ENCODE measurements around the gene AACS. TPM values are rescaled to one million over a fixed set of nuclear protein-coding genes. Genes with fewer than 3 reads are reported as not detected.

AACS gene
- total RNA-seq, 1 experiment from 2014 or later = 52.8 TPM

- no TSS peak for BruUV-seq (replicated peaks)
- H3K27ac Mint-ChIP-seq (ENCODE audit: low read depth, unreplicated experiment) = no peak overlapping the region
- no peaks in the 10 kb centered on the region for H3K4me1 Mint-ChIP-seq (ENCODE audit: insufficient read depth, unreplicated experiment)
- no peaks in the 10 kb centered on the region for H3K27me3 Mint-ChIP-seq (ENCODE audit: insufficient read depth, unreplicated experiment)
- H3K4me3 Mint-ChIP-seq (ENCODE audit: unreplicated experiment) = no peak overlapping the region
- TF ChIP-seq CTCF (IDR thresholded peaks at IDR 0.05; ENCODE audit: unreplicated experiment) = no peak
- POLR2A ChIA-PET = no interaction called here
- CTCF ChIA-PET = interaction anchor here (0.9 kb wide), 1 partner anchor 966 kb away, joined by 3 read pairs; no protein-coding TSS in a partner anchor
- DNase-seq (ENCODE audit: unreplicated experiment) = no peak
- H3K36me3 Mint-ChIP-seq (ENCODE audit: insufficient read depth, unreplicated experiment) = no peaks in the 10 kb centered on the region
- peaks cover 2% of the 10 kb centered on the region for H3K9me3 Mint-ChIP-seq (ENCODE audit: unreplicated experiment)
- intact Hi-C loops (cut with micrococcal nuclease) = no loop called here
Observed at GRCh38 chr12:125152463-125152862, 87.2 kb downstream of the AACS start.

GRCh38 chr12:125155366-125155765, 90.1 kb downstream of the AACS start:
- DNase-seq (ENCODE audit: unreplicated experiment) = no peak
- POLR2A ChIA-PET = no interaction called here
- intact Hi-C loops (cut with micrococcal nuclease) = no loop called here
- H3K36me3 Mint-ChIP-seq (ENCODE audit: insufficient read depth, unreplicated experiment) = no peaks in the 10 kb centered on the region
- no peaks in the 10 kb centered on the region for H3K4me1 Mint-ChIP-seq (ENCODE audit: insufficient read depth, unreplicated experiment)
- CTCF ChIA-PET = interaction anchor here (0.6 to 0.7 kb wide), 2 partner anchors 39 to 1720 kb away, joined by 4 to 5 read pairs; no protein-coding TSS in a partner anchor
- no peak for TF ChIP-seq CTCF (IDR thresholded peaks at IDR 0.05; ENCODE audit: unreplicated experiment)
- no peak overlapping the region for H3K27ac Mint-ChIP-seq (ENCODE audit: low read depth, unreplicated experiment)
- H3K4me3 Mint-ChIP-seq (ENCODE audit: unreplicated experiment) = no peak overlapping the region
- peaks cover 7% of the 10 kb centered on the region for H3K9me3 Mint-ChIP-seq (ENCODE audit: unreplicated experiment)
- BruUV-seq (replicated peaks) = no TSS peak
- no peaks in the 10 kb centered on the region for H3K27me3 Mint-ChIP-seq (ENCODE audit: insufficient read depth, unreplicated experiment)

- TF ChIP-seq CTCF (IDR thresholded peaks at IDR 0.05; ENCODE audit: unreplicated experiment) = no peak
- CTCF ChIA-PET = no interaction called here
- no TSS peak for BruUV-seq (replicated peaks)
Observed at GRCh38 chr12:125157177-125157576, 91.9 kb downstream of the AACS start.

GRCh38 chr12:125159702-125160101, 94.5 kb downstream of the AACS start:
- POLR2A ChIA-PET = no interaction called here
- H3K4me3 Mint-ChIP-seq (ENCODE audit: unreplicated experiment) = no peak overlapping the region
- intact Hi-C loops (cut with micrococcal nuclease) = no loop called here
- peaks cover 7% of the 10 kb centered on the region for H3K9me3 Mint-ChIP-seq (ENCODE audit: unreplicated experiment)
- H3K27me3 Mint-ChIP-seq (ENCODE audit: insufficient read depth, unreplicated experiment) = peaks cover 14% of the 10 kb centered on the region
- TF ChIP-seq CTCF (IDR thresholded peaks at IDR 0.05; ENCODE audit: unreplicated experiment) = no peak
- no peak for DNase-seq (ENCODE audit: unreplicated experiment)
- H3K4me1 Mint-ChIP-seq (ENCODE audit: insufficient read depth, unreplicated experiment) = peaks cover 7% of the 10 kb centered on the region
- no peaks in the 10 kb centered on the region for H3K36me3 Mint-ChIP-seq (ENCODE audit: insufficient read depth, unreplicated experiment)
- CTCF ChIA-PET = interaction anchor here (1.2 to 2.0 kb wide), 2 partner anchors 23 to 243 kb away, joined by 3 to 7 read pairs; no protein-coding TSS in a partner anchor
- BruUV-seq (replicated peaks) = no TSS peak
- H3K27ac Mint-ChIP-seq (ENCODE audit: low read depth, unreplicated experiment) = no peak overlapping the region

More at GRCh38 chr12:125157177-125157576, 91.9 kb downstream of the AACS start:
- POLR2A ChIA-PET = no interaction called here
- H3K27me3 Mint-ChIP-seq (ENCODE audit: insufficient read depth, unreplicated experiment) = peaks cover 14% of the 10 kb centered on the region
- H3K9me3 Mint-ChIP-seq (ENCODE audit: unreplicated experiment) = peaks cover 7% of the 10 kb centered on the region
- DNase-seq (ENCODE audit: unreplicated experiment) = no peak
- no peaks in the 10 kb centered on the region for H3K36me3 Mint-ChIP-seq (ENCODE audit: insufficient read depth, unreplicated experiment)
- H3K27ac Mint-ChIP-seq (ENCODE audit: low read depth, unreplicated experiment) = no peak overlapping the region
- no peak overlapping the region for H3K4me3 Mint-ChIP-seq (ENCODE audit: unreplicated experiment)
- H3K4me1 Mint-ChIP-seq (ENCODE audit: insufficient read depth, unreplicated experiment) = peaks cover 7% of the 10 kb centered on the region
- intact Hi-C loops (cut with micrococcal nuclease) = no loop called here
